NCI-H524 treated with DMSO at 0.1 percent for 48 hours (cell line): ENCODE results near the gene ZDHHC22.

Source experiments
- DNase-seq: peaks from one replicate; lab custom pipeline; 2025; lab: John Stamatoyannopoulos, UW

Gene ZDHHC22

DNA sequence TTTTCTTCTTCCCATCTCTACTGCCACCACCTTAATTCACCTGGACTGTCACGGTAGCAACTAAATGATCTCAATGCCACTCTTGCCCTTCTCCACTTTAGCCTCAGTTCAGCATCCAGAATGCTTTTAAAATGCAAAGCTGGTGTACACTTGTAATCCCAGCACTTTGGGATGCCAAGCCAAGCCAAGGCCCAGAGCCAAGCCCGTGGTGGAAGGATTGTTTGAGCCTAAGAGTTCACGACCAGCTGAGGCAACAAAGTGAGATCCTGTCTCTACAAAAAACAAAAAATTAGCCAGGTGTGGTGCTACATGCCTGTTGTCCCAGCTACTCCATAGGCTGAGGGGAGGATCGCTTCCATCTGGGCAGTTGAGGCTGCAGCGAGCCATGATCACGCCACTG, 37.6 kb downstream of the ZDHHC22 start:
- DNase-seq = no peak

DNA sequence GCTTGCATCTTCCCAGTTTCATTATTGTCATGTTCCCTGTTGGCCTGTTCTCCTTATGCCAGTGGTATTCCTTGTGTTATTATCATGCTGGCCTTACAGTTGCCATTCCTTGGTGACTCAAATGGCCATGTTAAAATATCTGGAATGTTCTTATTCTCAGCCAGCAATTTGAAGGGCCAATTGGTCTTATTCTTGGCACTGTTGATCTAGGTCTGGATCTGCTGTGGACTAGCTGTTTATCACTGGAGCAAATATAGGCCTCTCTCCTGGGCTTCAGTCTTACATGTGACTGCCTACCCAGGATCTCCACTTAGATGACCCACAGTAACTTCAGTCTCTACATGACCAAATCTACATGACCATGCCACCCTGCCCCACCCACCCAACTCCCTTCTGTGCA, 38.1 kb downstream of the ZDHHC22 start:
- no peak for DNase-seq

DNA sequence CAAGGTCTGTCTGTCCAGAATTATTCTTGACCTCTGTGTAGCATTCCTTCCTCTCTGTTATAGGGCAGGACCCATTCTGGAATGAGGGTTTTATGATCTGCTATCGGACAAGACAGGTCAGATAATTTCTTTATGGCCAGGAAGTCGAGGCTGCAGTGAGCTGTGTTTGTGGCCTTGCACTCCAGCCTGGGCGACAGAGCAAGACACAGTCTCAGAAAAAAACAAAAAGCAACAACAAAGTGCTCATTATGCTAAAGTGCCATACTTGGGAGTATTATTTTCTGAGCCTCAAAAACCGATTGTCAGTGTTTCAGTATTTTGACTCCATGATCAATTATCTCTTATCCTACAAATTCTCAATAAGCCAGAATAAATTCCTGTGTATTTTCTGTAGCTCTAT, 39.4 kb downstream of the ZDHHC22 start:
- no peak for DNase-seq

DNA sequence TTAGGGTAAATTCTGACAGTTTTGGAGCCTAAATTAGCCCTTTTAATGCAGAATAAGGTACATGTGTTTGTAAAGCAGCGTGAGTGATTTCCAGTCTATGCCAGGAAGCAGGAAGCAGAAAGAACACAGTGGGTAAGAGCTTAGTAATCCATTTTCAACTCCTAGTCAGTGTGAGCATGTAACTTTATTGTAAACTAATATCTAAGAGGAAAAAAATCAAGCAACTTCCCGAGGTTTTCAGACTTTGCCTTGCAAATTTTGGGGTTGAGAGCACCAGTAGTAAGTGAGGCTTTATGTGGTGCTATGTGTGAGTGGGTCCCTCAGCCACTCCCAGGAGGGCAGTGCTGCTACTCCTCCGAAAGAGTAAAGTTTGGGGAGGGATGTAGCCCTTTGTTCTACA, 40.6 kb downstream of the ZDHHC22 start:
- DNase-seq = no peak

DNA sequence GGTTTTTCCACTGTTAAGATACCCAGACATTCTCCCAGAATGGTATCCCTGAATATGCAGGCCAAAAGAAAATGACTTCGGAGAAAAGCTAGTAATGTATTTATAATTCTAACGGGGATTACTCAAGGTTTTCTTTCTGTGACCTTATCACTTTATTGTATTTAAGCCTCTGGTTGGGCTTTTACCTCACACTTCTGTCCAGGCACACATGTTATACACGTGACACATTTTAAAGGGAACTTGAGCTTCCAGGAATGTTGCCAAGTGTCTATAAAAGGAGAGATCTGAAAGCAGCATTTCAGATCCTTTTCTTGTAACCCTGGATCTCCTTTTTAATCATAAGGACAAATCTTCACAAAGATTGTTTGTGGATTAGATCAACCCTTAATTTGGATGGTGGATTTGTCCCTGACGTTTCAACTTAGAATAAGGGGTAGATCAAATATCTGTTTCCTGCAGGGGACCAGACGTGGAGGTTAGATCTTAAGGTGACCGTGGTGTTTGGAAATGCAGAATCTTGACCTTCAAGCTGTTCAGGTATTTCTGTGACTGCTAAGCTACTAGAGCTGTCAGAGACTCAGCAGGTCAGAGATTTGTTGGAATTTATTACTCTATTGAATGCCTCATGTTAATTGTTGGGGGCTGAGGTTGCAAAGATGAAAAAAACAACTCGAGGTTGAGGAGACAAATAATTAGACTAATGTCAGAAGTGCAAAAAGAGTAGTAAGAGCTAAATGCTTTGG, 42.0 kb downstream of the ZDHHC22 start:
- DNase-seq = no peak

DNA sequence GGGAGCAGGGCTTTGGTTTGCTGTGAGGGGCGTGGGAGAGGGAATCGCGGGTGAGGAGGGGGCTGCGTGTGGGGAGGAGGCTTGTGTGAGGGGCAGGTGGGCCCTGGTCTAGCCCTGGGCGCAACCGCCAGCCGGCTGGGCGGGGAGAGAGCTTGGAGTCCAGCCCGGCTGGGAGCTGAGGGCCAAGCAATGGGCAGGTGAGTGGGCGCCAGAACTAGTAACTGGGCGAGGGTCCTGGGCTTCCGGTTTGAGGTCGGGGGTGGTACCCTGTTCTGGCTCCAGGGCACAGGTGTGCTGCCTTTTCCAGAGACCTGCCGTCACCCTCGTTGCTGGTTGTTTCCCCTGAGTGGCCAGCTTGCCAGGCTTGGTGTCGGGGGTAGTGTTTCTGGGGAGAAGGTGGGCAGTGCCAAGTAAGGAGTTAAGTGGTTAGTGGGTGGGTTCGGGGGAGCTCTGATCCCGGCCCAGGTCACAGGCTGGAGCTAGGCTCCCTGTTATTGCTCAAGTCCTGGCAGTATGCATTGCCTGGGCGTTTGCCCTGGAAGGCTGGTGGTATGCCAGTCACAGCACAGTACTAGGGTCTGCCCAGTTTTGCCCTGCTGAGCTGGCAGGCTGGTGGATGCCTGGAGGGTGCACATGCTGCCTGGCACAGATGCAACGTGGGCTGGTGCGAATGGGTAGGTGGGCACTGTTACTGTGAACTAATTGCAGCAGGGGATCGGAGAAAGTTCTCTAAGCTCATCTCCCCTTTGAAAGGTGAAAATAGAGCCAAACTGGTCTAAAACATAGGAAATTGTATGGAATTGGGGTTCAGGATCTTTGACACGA, 42.9 kb downstream of the ZDHHC22 start:
- no peak for DNase-seq

DNA sequence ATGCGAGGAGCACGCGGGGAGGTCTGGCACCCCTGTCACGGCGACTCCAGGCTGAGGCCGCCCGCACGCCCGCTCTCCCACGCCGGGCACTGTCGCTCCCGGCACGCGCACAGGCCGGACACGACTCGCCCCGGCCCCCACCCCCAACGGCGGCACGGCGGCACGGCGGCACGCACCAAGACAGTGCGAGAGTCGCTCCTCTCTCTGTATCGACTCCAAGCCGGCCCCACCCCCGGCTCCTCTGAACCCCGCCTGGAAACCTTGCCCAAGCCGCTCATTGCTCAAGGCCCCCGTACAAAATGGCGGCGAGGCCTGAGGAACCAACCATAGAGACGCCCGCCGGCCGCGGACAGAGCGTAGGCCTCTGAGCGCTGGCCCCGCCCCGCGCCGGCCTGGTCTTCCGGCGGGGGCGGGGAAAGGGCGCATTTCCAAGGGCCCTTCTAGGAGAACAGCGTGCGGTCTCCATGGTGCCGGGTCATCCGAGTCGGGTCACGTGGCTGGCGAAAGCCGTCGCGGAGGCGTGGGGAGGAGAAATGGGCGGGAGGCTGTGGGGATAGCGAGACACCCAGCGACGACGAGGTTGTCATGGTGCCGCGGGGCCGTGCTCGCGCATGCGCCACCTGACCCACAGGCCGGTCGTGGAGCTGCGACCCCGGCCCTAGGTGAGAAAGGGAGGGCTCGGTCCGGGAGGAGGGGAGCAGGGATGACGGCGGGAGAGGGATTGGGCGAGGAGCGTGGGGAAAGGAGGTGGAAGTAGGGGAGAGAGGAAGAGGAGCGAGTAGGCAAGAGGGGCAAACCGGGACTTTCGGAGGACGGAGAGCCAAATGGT, 43.7 kb downstream of the ZDHHC22 start, which contains the start of gene CIPC:
Gene CIPC, plus strand, starts transcription at position 559 of the 829 bp plus-strand sequence. CDS start 7,451 bp downstream, outside the sequence.
- DNase-seq = peak; percentile 99

DNA sequence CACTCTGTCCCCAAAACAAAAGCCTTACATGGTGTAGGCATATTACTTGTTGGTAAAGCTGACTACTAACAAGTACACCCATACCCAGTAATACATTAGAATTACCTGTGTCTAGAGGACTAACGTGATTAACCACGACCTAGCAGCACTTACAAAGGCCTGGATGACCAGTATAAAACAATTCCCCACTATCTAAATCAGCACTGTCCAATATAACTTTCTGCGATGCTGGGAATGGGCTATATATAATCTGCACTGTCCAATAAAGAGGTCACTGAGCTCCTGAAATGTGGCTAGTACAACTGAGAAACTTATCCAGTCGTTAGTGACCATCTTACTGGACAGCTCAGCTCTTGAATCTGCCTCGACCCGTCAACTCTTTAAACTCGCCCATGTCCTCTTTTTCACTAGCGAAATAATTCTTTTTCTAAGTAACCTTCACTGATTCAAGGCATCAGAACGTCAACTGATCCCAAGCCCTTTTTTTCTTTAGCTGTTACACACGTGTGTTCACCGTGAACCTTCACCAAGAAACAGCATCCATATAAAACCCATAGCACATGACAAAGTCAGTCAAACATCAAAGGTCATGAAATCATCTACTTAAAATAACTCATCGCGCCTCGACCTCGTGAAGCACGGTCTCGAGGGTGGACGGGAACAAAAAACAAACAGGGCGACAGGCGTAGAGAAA, 44.4 kb downstream of the ZDHHC22 start:
- DNase-seq = no peak

DNA sequence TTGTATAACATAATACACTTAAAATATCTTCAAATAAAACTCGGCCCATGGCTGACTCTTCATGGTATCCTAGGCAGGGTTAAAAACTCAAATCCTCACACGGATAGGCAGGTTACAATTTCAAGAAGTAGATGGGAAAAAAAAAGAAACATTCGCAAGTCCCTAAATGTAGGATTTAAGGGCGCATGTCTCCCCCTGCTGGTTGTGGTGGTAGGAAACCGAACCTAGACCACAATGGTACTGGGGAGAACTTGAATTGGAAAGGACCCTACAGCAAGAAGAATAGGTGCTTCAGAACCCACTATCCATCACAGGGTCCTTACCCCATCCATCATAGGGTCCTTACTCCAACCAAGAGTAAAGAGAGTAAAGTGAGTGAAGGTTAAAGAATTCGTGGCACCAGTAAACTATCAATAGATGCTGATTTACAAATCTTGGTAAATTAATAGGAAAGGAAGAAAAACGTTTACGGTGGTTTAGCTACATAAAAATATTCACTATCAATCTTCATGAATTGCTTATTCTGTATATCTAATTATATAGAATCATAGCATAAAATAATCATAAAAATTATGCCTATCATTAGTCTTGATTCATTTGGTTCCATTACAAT, 46.8 kb downstream of the ZDHHC22 start:
- DNase-seq = peak; percentile 77

DNA sequence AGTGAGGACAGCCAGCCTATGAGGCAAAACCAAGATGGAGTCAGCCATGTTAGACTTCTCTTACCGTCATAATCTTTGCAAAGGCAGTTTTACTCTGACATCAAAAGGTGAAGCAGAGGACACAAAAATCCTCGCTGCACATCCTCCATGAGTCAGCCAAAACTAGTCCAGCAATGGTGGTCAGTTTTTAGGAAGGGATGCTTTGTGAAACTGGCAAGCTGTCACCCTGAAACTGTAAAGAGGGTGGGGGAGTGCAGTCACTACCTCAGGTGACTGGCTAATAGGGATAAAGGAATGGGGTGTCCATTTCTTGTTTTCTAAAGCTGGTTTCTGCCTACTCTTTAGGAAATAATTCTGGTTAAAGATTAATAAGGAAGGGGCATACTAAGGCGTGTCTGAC, 48.9 kb downstream of the ZDHHC22 start:
- DNase-seq = no peak

DNA sequence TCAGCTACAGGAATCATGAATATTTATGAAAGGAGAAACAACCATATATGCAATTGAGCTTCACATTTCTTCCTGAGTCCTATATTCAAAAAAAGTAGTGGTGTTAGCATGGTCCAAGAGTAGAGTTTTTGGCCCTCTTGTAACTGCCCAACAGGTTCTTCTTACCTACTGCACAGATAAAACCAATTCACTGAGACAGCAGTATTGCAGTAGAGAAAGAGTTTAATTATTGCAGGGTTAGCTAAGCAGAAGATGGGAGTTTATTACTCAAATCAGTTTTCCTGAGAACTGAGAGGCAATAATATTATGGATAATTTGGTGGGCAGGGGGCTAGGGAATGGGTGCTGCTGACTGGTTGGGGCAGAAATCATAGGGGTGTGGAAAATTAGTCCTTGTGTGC, 50.1 kb downstream of the ZDHHC22 start:
- DNase-seq = no peak

DNA sequence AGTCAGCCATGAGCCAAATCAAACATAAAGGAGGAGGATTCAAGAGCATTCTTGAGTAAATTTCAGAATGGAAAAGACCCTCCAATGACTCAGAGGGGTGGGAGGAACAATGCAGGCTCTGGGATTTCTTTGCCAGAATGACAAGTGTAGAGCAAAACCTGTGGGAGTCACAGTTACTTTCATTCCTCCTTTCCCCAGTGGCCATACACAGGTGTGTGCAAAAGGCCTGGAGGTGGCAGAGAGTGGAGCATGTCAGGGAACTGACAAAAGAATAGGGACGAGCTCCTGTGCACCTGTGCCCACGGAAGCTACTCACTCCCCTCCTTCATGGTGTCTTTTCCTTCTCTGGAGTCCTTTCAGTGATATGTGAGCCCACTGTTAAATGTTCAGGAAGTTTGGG, 52.9 kb downstream of the ZDHHC22 start:
- DNase-seq = no peak

DNA sequence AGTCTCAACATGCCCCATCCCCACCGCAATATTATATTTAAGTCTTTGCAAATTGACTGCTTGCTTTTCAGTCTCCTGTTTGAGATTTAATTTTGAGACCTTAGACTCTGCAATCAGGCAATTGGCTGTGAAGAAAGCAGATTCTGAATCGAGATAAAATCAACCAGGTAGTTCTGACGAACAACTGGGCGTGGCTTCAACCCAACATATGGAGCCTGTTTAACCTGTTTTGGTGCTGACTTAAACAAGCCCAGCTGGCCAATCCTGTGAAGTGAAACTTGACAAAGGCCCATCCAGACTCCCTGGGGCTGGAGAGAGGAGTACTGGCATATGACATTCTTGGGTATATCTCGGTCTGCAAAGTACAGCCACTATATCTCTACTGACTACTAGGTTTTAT, 53.4 kb downstream of the ZDHHC22 start:
- DNase-seq = peak; percentile 61

DNA sequence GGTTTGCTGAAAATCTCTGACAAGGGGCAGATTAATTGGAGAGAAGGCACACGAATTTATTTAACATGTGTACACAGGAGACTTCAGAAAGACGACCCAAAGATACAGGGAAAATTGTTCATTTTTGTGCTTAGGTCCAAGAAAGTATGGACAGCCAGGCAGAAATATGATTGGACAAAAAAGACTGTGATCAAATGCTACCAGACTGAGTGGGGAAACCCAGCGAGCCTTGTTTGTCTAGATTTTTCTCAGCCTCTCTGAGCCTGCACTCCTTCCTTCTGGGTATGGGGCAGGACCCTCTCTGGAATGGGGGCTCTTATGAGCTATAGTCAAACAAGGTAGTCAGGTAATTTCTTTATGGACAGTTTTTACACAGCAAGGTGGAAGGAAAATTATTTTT, 54.0 kb downstream of the ZDHHC22 start:
- DNase-seq = no peak

DNA sequence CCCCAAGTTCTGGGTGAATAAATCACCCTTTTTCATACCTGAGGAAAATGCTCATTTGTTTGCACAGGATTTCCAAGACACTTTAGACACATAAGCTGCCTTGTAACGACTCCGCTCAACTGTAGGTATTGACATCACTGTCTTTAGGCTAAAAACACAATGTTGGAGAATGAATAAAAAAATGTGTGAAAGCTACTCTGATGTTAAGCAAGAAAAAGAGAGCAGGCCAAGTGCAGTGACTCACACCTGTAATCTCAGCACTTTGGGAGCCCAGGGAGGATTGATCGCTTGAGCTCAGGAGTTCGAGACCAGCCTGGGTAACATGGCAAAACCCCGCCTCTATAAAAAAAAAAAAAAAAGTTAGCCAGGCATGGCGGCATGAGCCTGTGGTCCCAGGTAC, 54.6 kb downstream of the ZDHHC22 start:
- no peak for DNase-seq

DNA sequence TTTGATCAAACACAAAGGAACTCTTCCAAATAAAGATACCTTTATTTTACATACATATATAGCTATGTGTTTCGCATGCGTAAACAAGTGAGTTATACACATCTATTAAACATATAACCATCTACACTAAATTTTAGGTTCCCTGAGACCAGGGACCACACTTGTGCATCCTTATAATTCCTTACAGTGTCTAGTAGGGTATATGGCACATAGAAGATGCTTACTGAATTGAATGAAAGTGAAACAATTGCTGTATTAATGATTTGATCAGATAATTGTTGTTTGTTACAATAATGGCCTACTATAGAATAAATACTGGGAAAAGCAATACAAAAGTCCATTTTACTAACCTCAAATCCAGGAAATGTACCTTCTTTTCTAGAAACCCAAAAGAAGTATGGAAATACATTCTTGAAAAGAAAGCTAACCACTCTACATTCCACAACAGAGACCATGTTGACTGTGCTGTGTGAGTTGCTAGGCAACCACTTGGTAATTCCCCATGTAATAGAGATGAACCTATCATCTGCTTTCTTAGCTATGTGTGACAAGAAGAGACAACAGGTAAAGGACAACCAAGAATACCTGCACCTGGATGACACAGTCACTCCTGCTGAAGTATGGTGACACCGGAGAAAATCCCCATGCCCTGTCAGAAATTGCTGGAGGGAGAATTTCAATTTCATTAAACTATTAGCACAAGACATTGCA, 55.4 kb downstream of the ZDHHC22 start:
- DNase-seq = no peak

DNA sequence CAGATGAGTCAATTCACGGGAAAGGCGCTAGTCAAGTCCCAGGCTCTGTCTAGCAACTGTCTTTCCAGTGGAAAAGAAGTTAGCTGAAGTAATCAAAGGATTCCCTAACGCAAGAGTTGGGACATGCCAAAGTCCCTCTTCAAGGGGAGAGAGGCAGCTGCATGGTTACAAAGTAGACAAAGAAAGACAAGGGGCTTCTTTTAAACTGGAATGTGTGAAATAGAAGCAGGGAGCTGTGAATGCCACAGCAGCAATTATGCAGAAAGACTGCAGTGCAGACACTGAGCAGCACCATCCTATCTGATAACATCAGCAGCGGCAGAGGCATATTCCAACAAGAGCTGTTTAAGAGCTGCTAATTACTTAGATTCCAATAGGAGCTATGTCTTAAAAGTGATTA, 56.1 kb downstream of the ZDHHC22 start:
- DNase-seq = no peak

DNA sequence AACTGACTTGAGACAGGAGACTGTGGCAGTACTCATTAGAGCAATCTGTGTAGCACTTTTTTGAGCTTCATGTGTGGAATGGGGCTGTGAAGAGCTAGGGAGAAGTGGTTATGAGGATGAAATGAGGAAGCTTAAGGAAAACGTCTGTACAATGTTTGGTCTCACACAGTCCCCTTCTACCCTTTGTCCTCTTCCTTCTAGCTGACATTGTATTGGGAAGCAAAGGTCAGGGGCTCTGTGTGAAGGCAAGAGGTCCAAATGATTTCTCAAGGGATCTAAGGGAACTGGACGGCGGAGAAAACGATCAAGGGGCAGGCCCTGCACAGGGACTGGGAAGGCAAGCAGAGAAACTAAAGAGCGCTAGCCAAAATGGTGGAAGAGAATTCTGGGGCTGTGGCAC, 56.6 kb downstream of the ZDHHC22 start:
- no peak for DNase-seq

DNA sequence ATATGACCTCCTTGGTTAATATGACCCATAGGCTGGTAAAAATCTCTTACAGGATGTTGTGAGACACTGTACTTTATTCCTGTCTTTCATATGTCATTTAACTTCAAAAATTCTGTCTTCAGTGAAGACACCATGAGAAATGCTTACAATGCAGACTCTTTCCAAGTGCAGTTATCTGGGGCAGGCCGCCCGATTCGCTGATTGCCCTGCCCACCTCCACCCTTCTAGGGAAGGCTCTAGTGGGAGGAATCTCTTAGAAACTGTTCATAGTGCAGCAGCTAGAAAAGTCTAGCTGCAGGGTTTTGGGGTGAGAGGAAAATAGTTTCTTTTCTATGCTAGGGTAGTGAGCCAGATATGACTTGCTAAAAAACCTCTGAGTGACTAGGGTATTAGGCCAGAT, 58.5 kb downstream of the ZDHHC22 start:
- no peak for DNase-seq

DNA sequence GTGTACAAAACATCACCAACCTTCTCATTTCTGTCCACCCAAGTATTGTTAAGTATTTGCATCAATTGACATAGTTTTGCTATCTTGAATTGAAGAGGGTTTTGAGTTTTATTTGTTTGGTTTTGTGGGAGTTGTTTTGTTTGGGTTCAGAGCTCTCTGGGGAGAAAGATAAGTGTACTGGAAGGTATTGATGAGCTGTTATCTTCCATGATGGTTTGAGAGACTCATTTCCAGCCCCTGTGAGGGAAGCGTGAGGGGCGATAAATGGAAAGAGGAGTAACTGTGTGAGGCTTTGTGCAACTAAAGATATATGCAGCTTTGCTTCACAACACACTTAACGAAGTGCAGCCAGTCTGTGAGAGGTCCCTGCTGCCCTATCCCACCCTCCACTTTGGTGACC, 59.2 kb downstream of the ZDHHC22 start:
- DNase-seq = no peak
